Muscle of back (tissue), 13 donors: ENCODE measurements around the gene FRG2B. TPM values are rescaled to one million over a fixed set of nuclear protein-coding genes. Genes with fewer than 3 reads are reported as not detected.
"Not testable (repeated sequence)": the region's sequence is repeated elsewhere in the genome, so short reads cannot be mapped to it uniquely, and the experiment has no call there.

ENCODE experiments used
- DNase-seq, 3 donors: peaks; one replicate each; pipeline versions ENCODE4 v3.0.0 to v3.0.0-alpha.2; 2013
- long read RNA-seq, 9 donors: transcript quantifications; one replicate each; lab custom pipeline, GENCODE V29; 2026
- polyA plus RNA-seq, 10 donors: library from polyadenylated mRNA; unstranded; fragments of 120-200 nt; gene quantifications; one replicate each; pipeline ENCODE4 v1.2.1, GENCODE V29; 2013; ENCODE audit not compliant: insufficient read length in 10 of 10

FRG2B gene
- not detected for polyA plus RNA-seq
- long read RNA-seq, donor 1, result 0 reads
- long read RNA-seq, donor 2, result 0 reads
- long read RNA-seq, donor 3, result 0 reads
- long read RNA-seq, donor 4, result 0 reads
- long read RNA-seq, donor 5, result 0 reads
- long read RNA-seq, donor 6, result 0 reads
- long read RNA-seq, donor 7, result 0 reads
- long read RNA-seq, donor 8, result 0 reads
- long read RNA-seq, donor 9, result 0 reads

DNA sequence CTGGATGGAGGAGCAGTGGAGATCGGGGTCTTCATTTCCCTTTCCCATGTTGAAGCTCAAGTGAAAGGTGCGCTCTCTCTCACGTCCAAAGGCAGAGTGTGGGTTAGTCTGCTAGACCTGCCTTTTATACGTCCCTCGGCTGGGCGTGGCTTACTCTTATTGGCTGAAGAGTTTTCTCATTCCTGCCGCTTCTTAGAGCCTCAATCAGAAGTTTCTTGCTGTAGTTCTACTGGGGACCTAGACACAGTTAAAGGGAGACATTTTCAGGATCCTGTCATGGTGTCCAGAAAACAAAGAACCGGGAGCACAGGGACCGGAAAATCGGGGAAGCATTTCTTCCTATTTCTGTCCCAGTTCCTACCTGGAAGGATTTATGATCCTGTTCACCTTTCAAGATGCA lies at the start of gene FRG2B:
Gene FRG2B, minus strand, starts transcription at position 101 of the 400 bp plus-strand sequence. Its CDS starts 53 bp downstream, at position 48.
- not testable (repeated sequence) for DNase-seq

GRCh38 chr10:133667446-133667845 lies 40.9 kb upstream of the FRG2B start:
- not testable (repeated sequence) for DNase-seq

GRCh38 chr10:133663544-133664160 lies 37.1 kb upstream of the FRG2B start:
- DNase-seq, result not testable (repeated sequence)

- not testable (repeated sequence) for DNase-seq
Observed at GRCh38 chr10:133661122-133661521, 34.5 kb upstream of the FRG2B start.

DNA sequence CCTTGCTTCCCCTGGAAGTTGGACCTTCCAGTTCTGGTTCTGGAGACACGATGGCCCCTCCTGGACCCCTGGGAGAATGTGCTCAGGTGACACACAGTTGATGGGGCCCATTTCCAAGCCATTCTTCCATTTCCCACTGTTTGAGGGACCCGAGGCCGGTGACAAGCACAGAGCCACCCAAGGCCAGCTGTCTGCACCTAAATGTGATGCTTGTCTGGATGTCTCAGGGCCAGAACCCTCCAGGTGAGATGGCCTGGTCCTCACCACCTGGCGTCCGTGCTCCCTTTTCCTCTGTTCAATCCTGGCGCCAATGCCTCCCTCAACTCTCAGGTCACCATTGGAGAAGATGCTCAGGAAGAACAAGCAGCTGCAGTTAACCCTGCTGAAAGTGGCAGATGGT lies 33.9 kb upstream of the FRG2B start:
- not testable (repeated sequence) for DNase-seq

DNA sequence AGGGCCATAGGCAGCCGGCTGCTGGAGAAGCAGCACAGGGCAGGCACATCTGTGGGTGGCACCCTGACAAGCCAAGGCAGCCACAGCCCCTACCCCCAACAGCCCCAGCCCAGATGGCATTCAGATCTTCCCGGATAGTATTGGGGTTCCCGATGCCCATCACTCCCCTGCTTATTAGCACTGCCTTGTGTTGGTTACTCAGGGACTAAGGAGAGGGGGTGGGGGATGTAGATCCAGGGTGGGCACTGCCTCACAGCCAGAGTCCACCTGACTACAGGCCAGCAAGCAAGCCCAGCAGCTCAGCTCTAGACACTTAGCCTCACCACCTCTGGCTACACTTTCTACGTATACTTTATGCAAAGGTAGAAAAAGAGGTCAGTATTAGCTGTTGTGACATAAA lies 30.7 kb upstream of the FRG2B start:
- not testable (repeated sequence) for DNase-seq

GRCh38 chr10:133648872-133649455 lies 22.4 kb upstream of the FRG2B start:
- not testable (repeated sequence) for DNase-seq

GRCh38 chr10:133647075-133647748 lies 20.6 kb upstream of the FRG2B start:
- DNase-seq, result not testable (repeated sequence)

GRCh38 chr10:133637846-133638235 lies 11.2 kb upstream of the FRG2B start:
- not testable (repeated sequence) for DNase-seq

- DNase-seq, result not testable (repeated sequence)
Observed at GRCh38 chr10:133637202-133637845, 10.7 kb upstream of the FRG2B start.

DNA sequence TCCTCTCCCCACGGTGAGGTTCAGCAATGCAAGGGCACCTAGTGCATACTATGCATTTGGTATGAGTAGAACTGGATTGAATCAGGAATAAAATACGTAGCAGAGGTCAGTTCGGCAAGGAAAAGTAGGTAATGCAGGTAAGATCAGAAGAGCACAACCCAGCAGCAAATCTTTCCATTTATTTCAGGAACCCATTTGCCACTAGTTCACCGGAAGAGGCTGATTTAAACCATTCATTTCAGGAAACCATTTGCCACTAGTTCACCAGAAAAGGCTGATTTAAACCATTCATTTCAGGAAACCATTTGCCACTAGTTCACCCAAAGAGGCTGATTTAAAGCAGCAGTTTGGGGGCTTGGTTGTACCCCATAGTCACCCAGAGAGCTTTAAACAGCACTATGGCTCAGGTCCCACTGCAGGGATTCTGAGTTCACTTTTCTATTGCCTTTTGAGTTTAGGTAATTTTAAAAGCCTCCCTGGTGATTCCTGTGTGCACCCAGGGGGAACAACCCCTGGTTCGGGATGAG lies 4.2 kb upstream of the FRG2B start:
- not testable (repeated sequence) for DNase-seq

DNA sequence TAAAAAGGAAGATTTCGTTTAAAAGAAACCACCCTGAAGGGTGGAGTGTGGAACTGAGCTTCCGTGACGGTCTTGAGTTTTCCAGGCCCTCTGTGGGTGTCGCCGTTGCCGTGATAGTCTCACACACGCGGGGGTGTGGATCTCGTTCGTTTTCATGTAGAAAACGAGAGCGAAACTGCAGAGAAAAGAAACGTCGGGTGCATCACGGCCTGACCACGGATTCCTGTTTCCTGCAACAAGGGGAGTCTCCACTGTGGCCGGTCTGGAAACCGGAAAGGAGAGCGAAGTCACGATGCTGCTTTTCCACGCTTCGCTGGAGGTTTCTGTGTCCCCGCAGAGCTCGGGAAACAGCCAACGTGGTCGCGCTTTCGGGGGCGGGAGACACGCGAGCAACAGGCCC lies 4.1 kb downstream of the FRG2B start:
- not testable (repeated sequence) for DNase-seq

GRCh38 chr10:133618851-133619250 lies 7.7 kb downstream of the FRG2B start:
- DNase-seq, result no peak

- DNase-seq, result no peak
Observed at GRCh38 chr10:133617196-133617595, 9.4 kb downstream of the FRG2B start.

DNA sequence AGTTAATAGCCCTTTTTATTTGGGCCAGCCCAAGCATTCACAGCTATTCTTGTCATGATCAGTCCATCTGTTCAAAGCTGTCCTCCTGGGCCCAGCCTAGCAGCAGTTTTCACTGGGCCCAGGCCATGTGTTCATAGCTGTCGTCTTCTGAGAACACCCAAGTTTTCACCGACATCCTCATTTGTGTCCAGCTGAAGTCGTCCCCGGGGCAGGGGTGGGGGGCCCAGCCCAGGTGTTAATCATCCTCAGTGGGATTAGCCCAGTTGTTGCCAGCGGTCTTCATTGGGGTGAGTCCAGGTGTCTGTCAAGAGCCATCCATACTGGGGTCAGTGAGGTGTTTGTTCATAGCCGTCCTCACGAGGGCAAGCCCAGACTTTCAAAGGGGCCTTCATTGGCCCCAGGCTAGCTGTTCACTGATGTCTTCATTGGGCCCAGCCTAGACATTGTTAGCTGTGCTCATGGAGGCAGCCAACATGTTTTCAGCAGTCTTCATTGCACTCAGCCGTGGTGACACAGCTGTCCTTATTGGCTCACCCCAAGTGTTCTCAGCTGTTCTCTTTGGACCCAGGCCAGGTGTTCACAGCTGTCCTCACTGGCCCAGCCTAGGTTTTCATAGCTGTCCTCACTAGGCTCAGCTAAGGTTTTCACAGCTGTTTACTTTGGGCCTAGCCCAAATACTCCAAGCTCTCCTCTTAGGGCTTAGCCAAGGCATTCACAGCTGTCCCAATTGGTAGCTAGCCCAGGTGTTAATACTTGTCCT lies 10.0 kb downstream of the FRG2B start:
- no peak for DNase-seq

DNA sequence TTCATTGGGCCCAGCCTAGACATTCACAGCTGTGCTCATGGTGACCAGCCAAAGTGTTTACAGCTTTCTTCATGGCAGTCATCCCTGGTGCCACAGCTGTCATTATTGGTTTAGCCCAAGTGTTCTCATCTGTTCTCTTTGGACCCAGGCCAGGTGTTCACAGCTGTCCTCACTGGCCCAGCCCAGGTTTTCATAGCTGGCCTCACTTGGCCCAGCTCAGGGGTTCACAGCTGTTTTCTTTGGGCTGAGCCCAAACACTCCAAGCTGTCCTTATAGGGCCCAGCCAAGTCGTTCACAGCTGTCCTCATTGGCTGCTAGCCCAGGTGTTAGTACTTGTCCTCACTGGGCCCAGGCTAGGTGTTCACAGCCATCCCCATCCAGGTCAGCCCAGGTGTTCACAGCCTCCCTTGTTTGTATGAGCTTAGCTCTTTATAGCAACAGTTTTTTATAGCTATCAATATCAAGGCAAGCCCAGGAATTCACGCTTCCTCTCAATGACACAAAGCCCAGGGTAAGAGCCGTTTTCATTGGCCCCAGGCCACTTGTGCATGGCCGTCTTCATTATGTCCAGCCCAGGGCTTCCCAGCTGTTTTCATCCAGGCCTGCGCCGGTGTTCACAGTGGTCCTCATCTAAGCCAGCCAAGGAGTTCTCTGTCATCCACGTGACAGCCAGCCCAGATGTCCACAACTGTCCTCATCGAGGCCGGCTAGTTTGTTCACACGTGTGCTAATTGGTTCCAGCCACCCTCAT lies 11.6 kb downstream of the FRG2B start:
- DNase-seq, result no peak

GRCh38 chr10:133613699-133614098 lies 12.9 kb downstream of the FRG2B start:
- no peak for DNase-seq

GRCh38 chr10:133611079-133611478 lies 15.5 kb downstream of the FRG2B start:
- no peak for DNase-seq

DNA sequence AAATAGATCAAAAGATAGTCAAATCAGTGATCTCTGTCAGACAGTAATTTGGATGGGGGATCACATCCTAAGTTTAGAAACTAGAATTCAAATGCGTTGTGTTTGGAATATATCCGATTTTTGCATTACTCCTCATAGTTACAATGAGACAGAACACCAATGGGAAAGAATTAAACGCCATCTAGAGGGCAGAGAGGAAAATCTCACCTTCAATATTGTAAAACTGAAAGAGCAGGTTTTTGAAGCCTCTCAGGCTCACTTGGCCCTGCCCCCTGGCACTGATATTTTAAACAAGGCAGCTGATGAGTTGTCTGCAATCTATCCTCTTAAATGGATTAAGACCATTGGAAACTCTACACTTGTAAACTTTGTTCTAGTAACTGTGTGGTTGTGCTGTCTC lies 17.7 kb downstream of the FRG2B start:
- peak in 2 of 3 donors; percentile 1 to 6 for DNase-seq

DNA sequence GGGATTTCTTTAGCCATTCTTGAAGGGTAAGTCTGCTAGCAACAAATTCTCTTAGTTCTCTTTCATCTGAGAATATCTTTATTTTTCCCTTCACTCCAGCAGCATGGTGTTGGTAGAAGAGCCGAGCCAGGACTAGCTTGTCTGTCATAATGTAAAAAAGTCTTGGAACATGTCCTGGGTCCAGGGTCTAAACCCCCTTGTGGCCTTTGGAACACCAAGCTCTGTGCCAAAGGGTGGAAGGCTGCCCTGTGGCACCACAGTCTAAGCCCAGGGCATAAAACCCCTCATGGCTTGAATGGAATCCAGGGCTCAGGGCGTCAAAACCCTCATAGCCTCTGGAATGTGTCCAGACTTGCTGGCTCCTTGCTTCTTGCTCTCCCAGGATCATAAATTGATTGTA lies 23.2 kb downstream of the FRG2B start:
- DNase-seq, result not testable (repeated sequence)
